ENCODE measurements around the gene MLXIPL.
"Not testable (repeated sequence)": the region's sequence is repeated elsewhere in the genome, so short reads cannot be mapped to it uniquely, and the experiment has no call there.

MLXIPL gene

DNA sequence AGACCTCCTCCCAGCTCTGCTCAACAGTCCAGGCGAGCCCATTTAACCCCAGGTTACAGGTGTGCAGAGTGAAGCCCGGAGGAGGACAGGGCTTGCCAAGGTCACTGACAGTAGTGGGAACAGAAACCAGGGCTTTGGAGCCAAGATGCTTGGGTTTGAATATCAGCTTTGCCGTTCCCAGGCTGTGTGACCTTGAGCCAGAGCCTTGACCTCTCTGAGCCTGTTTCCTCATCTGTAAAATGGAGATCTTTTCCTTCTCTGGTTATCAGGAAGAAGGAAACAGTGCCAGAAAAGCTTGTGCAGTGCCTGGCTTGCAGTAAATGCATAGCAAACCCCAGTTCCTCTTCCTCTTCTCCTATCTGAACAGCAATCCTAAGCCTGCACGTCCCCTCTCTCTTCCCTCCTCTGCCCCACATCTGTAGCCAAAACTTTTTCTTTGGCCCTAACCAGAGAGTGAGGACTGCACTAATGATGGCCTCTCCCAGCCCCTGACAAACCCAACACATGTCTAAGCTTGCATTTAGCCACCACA lies 21.4 kb upstream of the MLXIPL start:
- DNase-seq (ENCODE audit: low read depth in 2 of 2, low spot score in 1 of 2): no peak

DNA sequence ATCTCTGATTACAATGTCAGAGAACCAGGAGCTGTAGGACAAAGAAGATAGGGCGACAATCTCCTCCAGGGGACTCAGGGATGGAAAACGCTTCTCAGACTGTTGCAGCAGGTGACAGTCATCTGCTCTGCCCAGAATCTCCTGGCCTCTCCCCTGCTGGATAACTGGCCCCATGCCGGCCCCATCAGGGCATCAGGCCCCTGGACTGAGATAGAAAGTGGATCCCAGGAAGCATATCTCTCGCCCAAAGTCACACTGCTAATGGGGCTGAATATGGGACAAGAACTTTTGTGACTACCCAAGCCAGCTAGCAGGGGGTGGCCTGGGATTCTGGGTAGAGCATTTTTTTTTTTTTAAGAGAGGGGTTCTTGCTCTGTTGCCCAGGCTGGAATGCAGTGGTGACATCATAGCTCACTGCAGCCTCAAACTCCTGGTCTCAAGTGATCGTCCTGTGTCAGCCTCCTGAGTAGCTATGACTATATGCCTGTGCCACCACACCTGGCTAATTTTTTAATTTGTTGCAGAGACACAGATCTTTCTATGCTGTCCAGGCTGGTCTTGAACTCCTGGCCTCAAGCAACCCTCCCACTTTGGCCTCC lies 20.5 kb upstream of the MLXIPL start:
- no peak for DNase-seq (ENCODE audit: low read depth in 2 of 2, low spot score in 1 of 2)

- no peak for DNase-seq (ENCODE audit: low read depth in 2 of 2, low spot score in 1 of 2)
These were observed 18.5 kb upstream of the MLXIPL start for GRCh38 chr7:73642834-73643233.

DNA sequence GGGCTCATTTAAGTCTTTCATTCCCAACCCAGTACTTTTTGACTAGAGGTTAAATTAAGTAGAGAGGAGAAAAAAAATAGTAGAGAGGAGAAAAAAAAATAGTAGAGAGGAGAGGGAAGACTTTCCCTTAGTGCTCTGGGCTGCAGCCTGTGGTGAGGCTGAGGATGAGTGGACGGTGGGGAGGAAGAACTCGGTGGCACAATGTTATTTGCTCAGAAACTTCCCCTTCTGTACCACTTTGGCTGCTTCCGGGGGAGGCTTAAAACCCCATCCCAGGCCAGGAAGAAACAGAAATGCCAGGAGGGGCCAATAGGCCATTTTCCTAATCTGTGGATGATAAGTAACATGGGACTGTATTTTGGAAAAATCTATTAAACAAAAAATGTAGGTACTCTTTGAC lies 14.6 kb upstream of the MLXIPL start:
- DNase-seq (ENCODE audit: low read depth in 2 of 2, low spot score in 1 of 2): no peak

- no peak for DNase-seq (ENCODE audit: low read depth in 2 of 2, low spot score in 1 of 2)
These were observed 11.3 kb upstream of the MLXIPL start for GRCh38 chr7:73635428-73636200.

DNA sequence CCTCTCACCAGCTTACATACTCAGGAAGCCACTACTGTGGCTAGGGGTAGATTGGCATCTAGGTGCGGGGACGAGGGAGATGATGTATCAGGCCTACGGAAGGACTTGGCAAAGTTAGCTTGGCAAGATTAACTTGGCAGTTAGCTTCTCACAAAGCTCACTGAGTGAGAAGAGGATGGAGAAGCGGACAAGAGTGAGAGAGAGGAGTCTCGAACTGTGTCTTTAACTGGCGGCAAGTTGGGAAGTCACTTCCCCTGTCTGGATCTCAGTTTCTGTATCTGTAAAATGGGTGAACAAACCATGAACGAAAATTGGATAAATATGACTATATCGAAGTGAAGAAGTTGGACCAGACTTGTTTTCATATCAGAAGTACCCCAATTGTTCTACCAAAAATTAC lies 9.5 kb upstream of the MLXIPL start:
- DNase-seq (ENCODE audit: low read depth in 2 of 2, low spot score in 1 of 2): no peak

DNA sequence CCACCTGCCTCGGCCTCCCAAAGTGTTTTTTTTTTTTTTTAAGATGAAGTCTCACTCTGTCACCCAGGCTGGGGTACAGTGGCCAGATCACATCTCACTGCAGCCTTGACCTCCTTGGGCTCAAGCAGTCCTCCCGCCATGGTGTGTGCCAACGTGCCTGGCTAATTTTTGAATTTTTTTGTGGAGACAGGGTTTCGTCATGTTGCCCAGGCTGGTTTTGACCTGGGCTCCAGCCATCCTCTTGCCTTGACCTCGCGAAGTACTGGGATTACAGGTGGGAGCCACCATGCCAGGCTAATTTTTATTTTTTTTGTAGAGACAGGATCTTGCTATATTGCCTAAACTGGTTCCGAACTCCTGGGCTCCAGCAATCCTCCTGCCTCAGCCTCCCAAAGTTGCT lies 9.0 kb upstream of the MLXIPL start:
- DNase-seq (ENCODE audit: low read depth in 2 of 2, low spot score in 1 of 2): no peak

- no peak for DNase-seq (ENCODE audit: low read depth in 2 of 2, low spot score in 1 of 2)
These were observed 7.2 kb upstream of the MLXIPL start for GRCh38 chr7:73631558-73631957.

DNA sequence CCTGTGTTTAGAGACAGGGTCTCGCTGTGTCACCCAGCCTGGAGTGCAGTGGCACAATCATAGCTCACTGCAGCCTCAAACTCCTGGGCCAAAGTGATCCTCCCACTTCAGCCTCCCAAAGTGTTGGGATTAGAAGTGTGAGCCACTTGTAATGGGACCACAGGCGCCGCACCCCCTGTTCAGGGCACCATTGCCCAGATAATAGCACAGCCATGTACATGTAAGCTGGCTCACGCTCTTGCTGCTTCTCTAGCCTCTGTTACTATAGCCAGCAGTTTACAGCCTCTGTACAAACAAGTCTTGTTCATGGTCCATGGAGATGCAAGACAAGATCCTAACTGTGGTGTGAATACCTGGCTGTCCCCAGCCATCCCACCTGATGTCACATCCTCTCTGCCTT lies 4.2 kb upstream of the MLXIPL start:
- DNase-seq (ENCODE audit: low read depth in 2 of 2, low spot score in 1 of 2): no peak

DNA sequence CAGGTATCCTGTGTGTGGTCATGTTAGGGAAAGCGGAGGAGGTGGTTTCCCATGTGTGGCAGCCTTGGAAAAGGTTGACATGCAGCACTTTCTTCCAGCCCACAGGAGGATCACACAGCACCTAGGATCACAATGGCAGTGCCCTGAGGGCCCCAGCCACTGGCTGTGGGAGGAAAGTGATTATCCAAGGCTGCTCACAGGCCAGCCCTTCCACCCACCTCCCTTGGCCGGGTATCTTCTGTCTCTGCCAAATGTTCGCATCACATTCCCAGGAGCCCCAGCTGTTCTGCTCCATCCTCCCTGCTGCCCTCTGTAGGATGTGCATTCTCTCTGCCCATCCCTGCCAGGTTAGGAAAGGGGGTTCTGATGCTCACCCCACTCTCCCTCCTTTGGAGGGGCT lies 2.5 kb upstream of the MLXIPL start:
- no peak for DNase-seq (ENCODE audit: low read depth in 2 of 2, low spot score in 1 of 2)

- DNase-seq (ENCODE audit: low read depth in 2 of 2, low spot score in 1 of 2): no peak
These were observed 954 bp upstream of the MLXIPL start for GRCh38 chr7:73625276-73625675.

DNA sequence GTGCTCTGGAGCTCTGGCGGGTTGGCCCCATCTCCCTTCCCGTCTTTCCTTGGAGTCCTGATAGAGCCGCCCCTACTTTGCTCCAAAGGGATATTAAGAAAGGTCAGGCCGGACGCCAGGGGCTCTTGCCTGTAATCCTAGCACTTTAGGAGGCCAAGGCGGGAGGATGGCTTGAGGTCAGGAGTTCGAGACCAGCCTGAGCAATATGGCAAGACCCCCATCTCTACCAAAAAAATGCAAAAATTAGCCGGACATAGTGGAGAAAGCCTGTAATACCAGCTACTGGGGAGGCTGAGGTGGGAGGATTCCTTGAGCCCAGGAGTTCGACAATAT lies 313 bp upstream of the MLXIPL start:
- no peak for DNase-seq (ENCODE audit: low read depth in 2 of 2, low spot score in 1 of 2)

DNA sequence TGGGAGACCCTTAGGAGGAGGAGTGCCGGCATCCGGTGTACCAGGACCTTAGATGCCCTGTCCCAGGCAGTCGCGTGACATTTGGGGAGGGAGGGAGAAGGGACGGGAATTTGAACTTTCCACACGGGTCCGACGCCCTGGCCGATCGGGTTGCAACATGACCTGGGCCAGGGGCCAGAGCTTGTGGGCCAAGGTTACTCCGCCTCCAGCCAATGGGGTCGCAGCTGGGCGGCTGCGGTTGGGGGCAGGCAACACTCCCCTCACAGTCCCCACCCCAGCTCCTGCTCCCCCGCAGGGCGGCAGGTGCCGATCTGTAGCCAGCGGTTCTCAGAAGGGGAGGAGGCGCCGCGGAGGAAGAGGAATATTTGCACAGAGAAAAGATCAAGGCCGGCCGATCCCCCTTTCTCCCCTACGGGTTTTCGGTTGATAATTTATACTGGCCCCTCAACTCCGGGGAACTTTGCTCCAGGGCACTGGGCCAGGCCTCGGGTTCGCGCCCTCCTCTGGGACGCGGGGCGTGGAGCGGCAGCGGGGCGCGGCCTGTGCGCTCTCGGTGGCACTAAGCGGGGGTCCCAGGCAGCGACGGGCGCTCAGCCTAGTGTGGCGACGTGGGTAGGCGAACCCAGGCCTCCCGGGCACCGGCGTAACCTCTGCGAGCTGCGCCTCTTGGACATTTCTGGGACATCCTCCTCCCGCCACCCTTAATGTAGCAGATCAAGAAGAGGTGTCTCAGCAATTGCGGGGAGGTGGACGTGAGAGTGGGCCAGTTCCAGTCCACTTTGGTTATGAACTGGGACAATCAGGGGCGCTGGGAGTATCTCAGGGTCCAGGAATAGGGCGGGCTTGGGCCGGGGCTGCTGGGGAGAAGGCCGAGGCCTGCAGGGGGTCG lies 1.2 kb downstream of the MLXIPL start:
- no peak for DNase-seq (ENCODE audit: low read depth in 2 of 2, low spot score in 1 of 2)

DNA sequence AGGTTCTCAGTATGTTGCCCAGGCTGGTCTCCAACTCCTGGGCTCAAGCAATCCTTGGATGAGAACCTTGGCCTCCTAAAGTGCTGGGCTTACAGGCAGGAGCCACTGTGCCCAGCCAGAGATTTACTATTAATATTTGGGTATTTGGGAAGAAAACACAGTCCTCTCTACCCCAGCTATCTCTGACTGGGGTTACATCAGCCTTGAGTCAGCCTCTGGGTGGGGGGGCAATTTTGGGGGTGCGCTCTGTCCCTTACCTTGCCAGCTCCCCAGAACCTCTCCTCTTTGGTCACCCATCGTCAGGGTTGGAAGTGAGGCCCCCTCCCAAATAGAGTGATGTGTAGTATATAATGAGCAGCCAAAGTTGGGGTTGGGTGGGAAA lies 1.8 kb downstream of the MLXIPL start:
- DNase-seq (ENCODE audit: low read depth in 2 of 2, low spot score in 1 of 2): no peak

DNA sequence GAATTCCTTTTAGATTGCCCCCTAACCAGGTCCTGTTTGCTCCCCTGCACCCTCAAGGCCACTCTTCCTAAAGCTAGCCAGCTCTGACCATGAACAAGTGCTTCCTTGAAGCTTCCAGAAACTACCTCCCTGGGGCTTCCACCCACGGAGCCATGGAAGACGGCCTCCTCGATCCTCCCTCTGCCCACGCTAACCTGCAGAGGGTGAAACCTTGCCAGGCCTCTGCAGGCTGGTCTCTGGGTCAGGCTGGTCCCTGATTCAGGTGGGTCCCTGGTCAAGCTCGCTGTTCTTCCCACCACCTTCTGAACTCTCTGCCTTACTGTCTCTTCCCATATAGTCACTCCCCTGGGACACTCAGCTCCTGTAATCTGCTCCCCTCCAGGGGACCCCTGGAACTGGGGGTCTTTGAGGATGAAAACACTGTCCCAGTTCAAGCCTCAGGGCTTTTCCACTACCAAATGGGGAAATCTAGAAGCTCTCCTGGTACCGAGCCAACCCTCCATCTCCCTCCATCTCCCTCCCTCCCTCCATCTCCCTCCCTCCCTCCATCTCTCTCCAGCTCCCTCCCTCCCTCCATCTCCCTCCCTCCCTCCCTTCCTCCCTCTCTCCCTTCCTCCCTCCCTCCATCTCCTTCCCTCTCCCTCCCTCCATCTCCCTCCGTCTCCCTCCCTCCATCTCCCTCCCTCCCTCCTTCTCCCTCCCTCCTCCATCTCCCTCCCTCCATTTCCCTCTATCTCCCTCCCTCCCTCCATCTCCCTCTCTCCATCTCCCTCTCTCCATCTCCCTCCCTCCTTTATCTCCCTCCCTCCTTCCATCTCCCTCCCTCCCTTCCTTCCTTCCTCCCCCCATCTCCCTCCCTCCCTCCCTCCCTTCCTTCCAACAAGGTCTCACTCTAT lies 2.9 kb downstream of the MLXIPL start:
- no peak for DNase-seq (ENCODE audit: low read depth in 2 of 2, low spot score in 1 of 2)

- DNase-seq (ENCODE audit: low read depth in 2 of 2, low spot score in 1 of 2): not testable (repeated sequence)
These were observed 4.9 kb downstream of the MLXIPL start for GRCh38 chr7:73619394-73619793.

GRCh38 chr7:73618538-73618937 lies 5.8 kb downstream of the MLXIPL start:
- DNase-seq (ENCODE audit: low read depth in 2 of 2, low spot score in 1 of 2): no peak

- DNase-seq (ENCODE audit: low read depth in 2 of 2, low spot score in 1 of 2): not testable (repeated sequence)
These were observed 6.8 kb downstream of the MLXIPL start for GRCh38 chr7:73617520-73617919.

GRCh38 chr7:73615886-73616285 lies 8.4 kb downstream of the MLXIPL start:
- no peak for DNase-seq (ENCODE audit: low read depth in 2 of 2, low spot score in 1 of 2)

DNA sequence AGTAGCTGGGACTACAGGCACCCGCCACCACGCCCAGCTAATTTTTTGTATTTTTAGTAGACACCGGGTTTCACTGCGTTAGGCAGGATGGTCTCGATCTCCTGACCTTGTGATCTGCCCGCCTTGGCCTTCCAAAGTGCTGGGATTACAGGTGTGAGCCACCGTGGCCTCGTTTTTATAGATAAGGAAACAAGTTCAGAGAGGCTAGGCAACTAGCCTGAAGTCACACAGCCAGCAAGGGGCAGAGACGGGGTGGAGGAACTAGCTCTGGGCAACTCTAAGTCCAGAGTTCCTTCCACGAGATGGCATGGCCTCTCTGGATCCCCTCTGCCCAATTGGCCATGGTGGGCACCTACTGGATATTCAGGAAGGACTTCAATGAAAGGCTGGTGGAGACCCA lies 9.4 kb downstream of the MLXIPL start:
- DNase-seq (ENCODE audit: low read depth in 2 of 2, low spot score in 1 of 2): not testable (repeated sequence)
